GM18511 (cell line): ENCODE measurements around the gene DDX24.

Source experiments
- ATAC-seq: cut with Tn5 transposase; IDR thresholded peaks from one replicate; pipeline ENCODE4 v1.9.1; 2021; ENCODE audit warnings: mild to moderate bottlenecking, moderate library complexity; ENCODE audit not compliant: unreplicated experiment

The DDX24 gene

GRCh38 chr14:94115058-94115591, 34.1 kb upstream of the DDX24 start:
- no peak for ATAC-seq

- ATAC-seq, result no peak
Observed at GRCh38 chr14:94114589-94115057, 33.6 kb upstream of the DDX24 start.

GRCh38 chr14:94113908-94114588, 33.0 kb upstream of the DDX24 start:
- ATAC-seq, result no peak

- no peak for ATAC-seq
Observed at GRCh38 chr14:94113490-94113889, 32.5 kb upstream of the DDX24 start.

- ATAC-seq, result no peak
Observed at GRCh38 chr14:94113073-94113472, 32.1 kb upstream of the DDX24 start.

- ATAC-seq, result no peak
Observed at GRCh38 chr14:94112513-94113063, 31.6 kb upstream of the DDX24 start.

- no peak for ATAC-seq
Observed at GRCh38 chr14:94111276-94112095, 30.5 kb upstream of the DDX24 start.

- ATAC-seq, result no peak
Observed at GRCh38 chr14:94110552-94111181, 29.7 kb upstream of the DDX24 start, which contains the start of gene IFI27. IFI27 (plus strand) TSS chr14:94110736.

GRCh38 chr14:94109915-94110250, 28.9 kb upstream of the DDX24 start:
- no peak for ATAC-seq

- ATAC-seq, result no peak
Observed at GRCh38 chr14:94104731-94105130, 23.7 kb upstream of the DDX24 start.

- ATAC-seq, result no peak
Observed at GRCh38 chr14:94103554-94104150, 22.6 kb upstream of the DDX24 start.

- ATAC-seq, result no peak
Observed at GRCh38 chr14:94102768-94103482, 21.9 kb upstream of the DDX24 start.

- no peak for ATAC-seq
Observed at GRCh38 chr14:94101748-94102147, 20.7 kb upstream of the DDX24 start.

- ATAC-seq, result no peak
Observed at GRCh38 chr14:94100847-94101246, 19.8 kb upstream of the DDX24 start.

GRCh38 chr14:94099006-94099405, 18.0 kb upstream of the DDX24 start:
- no peak for ATAC-seq

GRCh38 chr14:94098326-94098992, 17.5 kb upstream of the DDX24 start:
- no peak for ATAC-seq

GRCh38 chr14:94097091-94097490, 16.1 kb upstream of the DDX24 start:
- no peak for ATAC-seq

- ATAC-seq, result no peak
Observed at GRCh38 chr14:94093418-94093817, 12.4 kb upstream of the DDX24 start.

- ATAC-seq, result no peak
Observed at GRCh38 chr14:94089479-94089878, 8.5 kb upstream of the DDX24 start.

- no peak for ATAC-seq
Observed at GRCh38 chr14:94088516-94088915, 7.5 kb upstream of the DDX24 start.
